ENCODE results near the gene ZFP1.

GRCh38 chr16:75107505-75107904 lies 40.8 kb upstream of the ZFP1 start:
- no peak for TF ChIP-seq POLR2A (IDR thresholded peaks at IDR 0.05)
- TF ChIP-seq, protein P1, sequence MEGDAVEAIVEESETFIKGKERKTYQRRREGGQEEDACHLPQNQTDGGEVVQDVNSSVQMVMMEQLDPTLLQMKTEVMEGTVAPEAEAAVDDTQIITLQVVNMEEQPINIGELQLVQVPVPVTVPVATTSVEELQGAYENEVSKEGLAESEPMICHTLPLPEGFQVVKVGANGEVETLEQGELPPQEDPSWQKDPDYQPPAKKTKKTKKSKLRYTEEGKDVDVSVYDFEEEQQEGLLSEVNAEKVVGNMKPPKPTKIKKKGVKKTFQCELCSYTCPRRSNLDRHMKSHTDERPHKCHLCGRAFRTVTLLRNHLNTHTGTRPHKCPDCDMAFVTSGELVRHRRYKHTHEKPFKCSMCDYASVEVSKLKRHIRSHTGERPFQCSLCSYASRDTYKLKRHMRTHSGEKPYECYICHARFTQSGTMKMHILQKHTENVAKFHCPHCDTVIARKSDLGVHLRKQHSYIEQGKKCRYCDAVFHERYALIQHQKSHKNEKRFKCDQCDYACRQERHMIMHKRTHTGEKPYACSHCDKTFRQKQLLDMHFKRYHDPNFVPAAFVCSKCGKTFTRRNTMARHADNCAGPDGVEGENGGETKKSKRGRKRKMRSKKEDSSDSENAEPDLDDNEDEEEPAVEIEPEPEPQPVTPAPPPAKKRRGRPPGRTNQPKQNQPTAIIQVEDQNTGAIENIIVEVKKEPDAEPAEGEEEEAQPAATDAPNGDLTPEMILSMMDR (IDR thresholded peaks at IDR 0.05) = no peak

All from lower leg skin (tissue), 3 donors.